B cell (primary cell): Measurements from ENCODE around the gene MRPS11.

Experiments used
- EZH2 ChIP-seq: IDR thresholded peaks from 2 replicates; pipeline ENCODE4 v1.6.1; 2012; ENCODE audit warnings: borderline replicate concordance, low read depth, mild to moderate bottlenecking, moderate library complexity, low read length; ENCODE audit not compliant: insufficient read depth, poor library complexity, severe bottlenecking
- TF ChIP-seq, protein P1 (sequence below): fragments of 200-600 bp; IDR thresholded peaks from one replicate; pipeline ENCODE4 v1.8.0; 2022; ENCODE audit warnings: antibody characterized with exemption, mild to moderate bottlenecking

GRCh38 chr15:88482263-88482662 is 14.8 kb downstream of the MRPS11 start:
- TF ChIP-seq, protein P1, sequence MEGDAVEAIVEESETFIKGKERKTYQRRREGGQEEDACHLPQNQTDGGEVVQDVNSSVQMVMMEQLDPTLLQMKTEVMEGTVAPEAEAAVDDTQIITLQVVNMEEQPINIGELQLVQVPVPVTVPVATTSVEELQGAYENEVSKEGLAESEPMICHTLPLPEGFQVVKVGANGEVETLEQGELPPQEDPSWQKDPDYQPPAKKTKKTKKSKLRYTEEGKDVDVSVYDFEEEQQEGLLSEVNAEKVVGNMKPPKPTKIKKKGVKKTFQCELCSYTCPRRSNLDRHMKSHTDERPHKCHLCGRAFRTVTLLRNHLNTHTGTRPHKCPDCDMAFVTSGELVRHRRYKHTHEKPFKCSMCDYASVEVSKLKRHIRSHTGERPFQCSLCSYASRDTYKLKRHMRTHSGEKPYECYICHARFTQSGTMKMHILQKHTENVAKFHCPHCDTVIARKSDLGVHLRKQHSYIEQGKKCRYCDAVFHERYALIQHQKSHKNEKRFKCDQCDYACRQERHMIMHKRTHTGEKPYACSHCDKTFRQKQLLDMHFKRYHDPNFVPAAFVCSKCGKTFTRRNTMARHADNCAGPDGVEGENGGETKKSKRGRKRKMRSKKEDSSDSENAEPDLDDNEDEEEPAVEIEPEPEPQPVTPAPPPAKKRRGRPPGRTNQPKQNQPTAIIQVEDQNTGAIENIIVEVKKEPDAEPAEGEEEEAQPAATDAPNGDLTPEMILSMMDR = no peak
- TF ChIP-seq EZH2 = no peak
